Naive thymus-derived CD8-positive, alpha-beta T cell (primary cell): ENCODE data around the gene KCNMB4. TPM values are rescaled to one million over a fixed set of nuclear protein-coding genes. Genes with fewer than 3 reads are reported as not detected.

Experiments used
- polyA plus RNA-seq, 3 donors: library from polyadenylated mRNA; unstranded; fragments of 300-500 nt; fragmentation: Illumina TruSeq; gene quantifications; one replicate each; pipeline ENCODE4 v1.2.3, GENCODE V29; 2021
- total RNA-seq, 8 experiments: library from RNA in 2 of 8; stranded (reverse) in 2 of 8; gene quantifications; one replicate each; pipeline ENCODE4 v1.2.3 and lab custom pipeline; 2021 to 2026

Gene KCNMB4
- total and polyA plus RNA-seq, 5 experiments from 2014 or later: 0.64 to 3.2 (median 1.8) TPM

Other genes starting within 250 kb of the KCNMB4 start
- 100 to 1,000 TPM; 140 to 143 TPM for gene CNOT2, start 122.9 kb upstream of the KCNMB4 start, total RNA-seq
- 100 to 1,000 TPM; 110 to 124 (median 119) TPM for gene CNOT2, start 122.9 kb upstream of the KCNMB4 start, polyA plus RNA-seq